Measurements from ENCODE around the gene MYD88.
"Not testable (repeated sequence)": the region's sequence is repeated elsewhere in the genome, so short reads cannot be mapped to it uniquely, and the experiment has no call there.

MYD88 gene

GRCh38 chr3:38127611-38128302 is 10.7 kb upstream of the MYD88 start:
- peaks cover 44% of the 10 kb centered on the region for H3K4me1 Mint-ChIP-seq (ENCODE audit: low read depth)
- H3K9me3 Mint-ChIP-seq = no peaks in the 10 kb centered on the region
- no peaks in the 10 kb centered on the region for H3K27me3 Mint-ChIP-seq
- intact Hi-C loops (cut with micrococcal nuclease) = no loop called here
- peak overlapping the region; percentile 20 for H3K27ac Mint-ChIP-seq
- H3K36me3 Mint-ChIP-seq (ENCODE audit: low read depth) = peaks cover 100% of the 10 kb centered on the region
- no peak overlapping the region for H3K4me3 Mint-ChIP-seq

DNA sequence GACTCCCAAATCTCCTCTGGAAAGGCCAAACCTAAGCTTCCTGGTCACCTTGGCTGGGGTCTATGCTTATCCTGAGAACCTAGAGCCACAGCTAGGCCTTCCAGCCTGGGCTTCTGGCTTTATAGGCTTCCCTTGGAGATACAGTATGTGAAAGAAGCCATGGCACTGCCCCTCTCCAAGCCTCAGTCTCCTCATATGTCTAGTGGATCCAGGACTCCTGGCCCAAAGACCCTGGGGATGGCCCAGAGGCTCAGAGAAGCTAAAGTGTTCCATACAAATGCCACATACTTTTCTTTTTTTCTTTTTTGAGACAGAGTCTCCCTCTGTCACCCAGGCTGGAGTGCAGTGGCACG is 10.2 kb upstream of the MYD88 start:
- H3K36me3 Mint-ChIP-seq (ENCODE audit: low read depth) = peaks cover 100% of the 10 kb centered on the region
- peaks cover 49% of the 10 kb centered on the region for H3K4me1 Mint-ChIP-seq (ENCODE audit: low read depth)
- no peak overlapping the region for H3K27ac Mint-ChIP-seq
- H3K4me3 Mint-ChIP-seq = no peak overlapping the region
- no peaks in the 10 kb centered on the region for H3K9me3 Mint-ChIP-seq
- H3K27me3 Mint-ChIP-seq = no peaks in the 10 kb centered on the region
- intact Hi-C loops (cut with micrococcal nuclease) = no loop called here

- intact Hi-C loops (cut with micrococcal nuclease) = no loop called here
- Mint-ChIP-seq H3K9me3 (no peaks in the 10 kb centered on the region), H3K27ac (no peak overlapping the region), H3K4me3 (no peak overlapping the region), H3K36me3 (ENCODE audit: low read depth) (peaks cover 100% of the 10 kb centered on the region), H3K4me1 (ENCODE audit: low read depth) (peaks cover 57% of the 10 kb centered on the region), H3K27me3 (no peaks in the 10 kb centered on the region)
Measured at GRCh38 chr3:38129058-38129457, 9.4 kb upstream of the MYD88 start.

- Mint-ChIP-seq H3K36me3 (ENCODE audit: low read depth) (peaks cover 98% of the 10 kb centered on the region), H3K27me3 (no peaks in the 10 kb centered on the region), H3K27ac (no peak overlapping the region), H3K4me3 (no peak overlapping the region), H3K4me1 (ENCODE audit: low read depth) (peaks cover 71% of the 10 kb centered on the region), H3K9me3 (no peaks in the 10 kb centered on the region)
- intact Hi-C loops (cut with micrococcal nuclease) = loop anchor here (5.0 kb wide), 1 partner anchor 102 kb away; no protein-coding TSS in a partner anchor
Measured at GRCh38 chr3:38130631-38131065, 7.8 kb upstream of the MYD88 start.

DNA sequence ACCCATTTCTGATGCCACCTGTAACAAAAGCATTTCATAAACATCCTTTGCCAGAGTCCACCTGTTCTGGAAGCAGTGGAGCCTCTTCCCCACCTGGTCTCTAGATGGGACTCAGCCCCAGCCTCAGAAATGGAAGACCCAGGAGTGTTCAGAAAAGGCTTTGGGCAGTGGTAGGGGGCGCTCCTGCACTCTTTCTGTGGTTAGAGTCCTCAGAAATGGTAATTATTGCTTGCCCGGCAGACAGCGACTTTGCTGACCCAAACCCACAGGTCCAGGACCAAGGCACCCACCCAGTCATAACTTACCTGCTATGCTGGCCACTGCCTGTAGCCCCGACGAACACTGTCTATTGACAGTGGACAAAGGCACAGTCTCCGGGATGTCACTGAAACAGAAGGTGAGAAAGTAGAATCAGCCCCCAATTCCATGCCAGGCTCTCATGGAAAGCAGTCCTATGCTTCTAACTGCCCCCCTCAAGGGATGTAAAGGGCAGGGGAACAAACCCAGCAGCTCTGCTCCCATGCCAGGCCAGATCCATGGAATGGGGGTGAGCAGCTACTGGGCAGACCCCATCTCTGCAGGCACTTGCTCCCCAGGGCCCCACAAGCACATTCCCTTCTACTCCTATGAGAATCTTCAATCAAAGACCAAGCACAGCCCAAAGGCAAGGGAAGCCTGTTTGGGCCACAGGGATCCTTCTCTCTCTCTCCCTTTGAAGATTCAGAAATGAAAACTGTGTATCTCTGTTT is 6.7 kb upstream of the MYD88 start:
- no peaks in the 10 kb centered on the region for H3K9me3 Mint-ChIP-seq
- no peaks in the 10 kb centered on the region for H3K27me3 Mint-ChIP-seq
- no peak overlapping the region for H3K27ac Mint-ChIP-seq
- no peak overlapping the region for H3K4me3 Mint-ChIP-seq
- peaks cover 95% of the 10 kb centered on the region for H3K36me3 Mint-ChIP-seq (ENCODE audit: low read depth)
- intact Hi-C loops (cut with micrococcal nuclease) = loop anchor here (5.0 kb wide), 1 partner anchor 101 kb away; no protein-coding TSS in a partner anchor
- peaks cover 80% of the 10 kb centered on the region for H3K4me1 Mint-ChIP-seq (ENCODE audit: low read depth)

GRCh38 chr3:38133209-38133556 is 5.3 kb upstream of the MYD88 start:
- Mint-ChIP-seq H3K27me3 (no peaks in the 10 kb centered on the region), H3K27ac (no peak overlapping the region), H3K9me3 (no peaks in the 10 kb centered on the region), H3K36me3 (ENCODE audit: low read depth) (peaks cover 88% of the 10 kb centered on the region), H3K4me1 (ENCODE audit: low read depth) (peaks cover 83% of the 10 kb centered on the region), H3K4me3 (no peak overlapping the region)
- intact Hi-C loops (cut with micrococcal nuclease) = loop anchor here (5.0 kb wide), 1 partner anchor 99 kb away; no protein-coding TSS in a partner anchor

GRCh38 chr3:38133557-38134405 is 4.7 kb upstream of the MYD88 start:
- no peak overlapping the region for H3K4me3 Mint-ChIP-seq
- H3K27ac Mint-ChIP-seq = no peak overlapping the region
- peaks cover 88% of the 10 kb centered on the region for H3K36me3 Mint-ChIP-seq (ENCODE audit: low read depth)
- H3K4me1 Mint-ChIP-seq (ENCODE audit: low read depth) = peaks cover 83% of the 10 kb centered on the region
- H3K27me3 Mint-ChIP-seq = no peaks in the 10 kb centered on the region
- intact Hi-C loops (cut with micrococcal nuclease) = loop anchor here (5.0 kb wide), 1 partner anchor 99 kb away; no protein-coding TSS in a partner anchor
- no peaks in the 10 kb centered on the region for H3K9me3 Mint-ChIP-seq

DNA sequence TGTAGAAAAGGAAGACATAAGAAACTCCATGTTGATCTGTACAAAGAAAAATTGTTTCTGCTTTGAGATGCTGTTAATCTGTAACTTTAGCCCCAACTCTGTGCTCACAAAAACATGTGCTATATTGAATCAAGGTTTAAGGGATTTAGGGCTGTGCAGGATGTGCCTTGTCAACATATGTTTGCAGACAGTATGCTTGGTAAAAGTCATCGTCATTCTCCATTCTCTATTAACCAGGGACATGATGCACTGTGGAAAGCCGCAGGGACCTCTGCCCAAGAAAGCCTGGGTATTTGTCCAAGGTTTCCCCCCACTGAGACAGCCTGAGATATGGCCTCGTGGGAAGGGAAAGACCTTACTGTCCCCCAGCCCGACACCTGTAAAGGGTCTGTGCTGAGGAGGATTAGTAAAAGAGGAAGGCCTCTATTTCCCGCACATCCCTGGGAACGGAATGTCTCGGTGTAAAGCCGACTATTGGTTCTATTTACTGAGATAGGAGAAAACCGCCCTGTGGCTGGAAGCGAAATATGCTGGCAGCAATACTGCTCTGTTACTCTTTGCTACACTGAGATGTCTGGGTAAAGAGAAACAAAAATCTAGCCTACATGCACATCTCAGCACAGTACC is 3.8 kb upstream of the MYD88 start:
- H3K27ac Mint-ChIP-seq, H3K4me3 Mint-ChIP-seq, H3K9me3 Mint-ChIP-seq, H3K27me3 Mint-ChIP-seq: not testable (repeated sequence)
- peaks cover 81% of the 10 kb centered on the region for H3K36me3 Mint-ChIP-seq (ENCODE audit: low read depth)
- peaks cover 78% of the 10 kb centered on the region for H3K4me1 Mint-ChIP-seq (ENCODE audit: low read depth)
- intact Hi-C loops (cut with micrococcal nuclease) = loop anchor here (5.0 kb wide), 3 partner anchors 98 to 1248 kb away; partner anchors contain the start of genes SLC25A38 and XYLB

- intact Hi-C loops (cut with micrococcal nuclease) = loop anchor here (5.0 kb wide), 2 partner anchors 212 to 1247 kb away; partner anchors contain the start of genes SLC25A38 and XYLB
- Mint-ChIP-seq H3K36me3 (ENCODE audit: low read depth) (peaks cover 76% of the 10 kb centered on the region), H3K4me1 (ENCODE audit: low read depth) (peaks cover 82% of the 10 kb centered on the region), H3K27ac (peak overlapping the region; percentile 98), H3K4me3 (peak overlapping the region; percentile 96)
- not testable (repeated sequence) for H3K27me3 Mint-ChIP-seq, H3K9me3 Mint-ChIP-seq
Measured at GRCh38 chr3:38135621-38136277, 2.7 kb upstream of the MYD88 start.

GRCh38 chr3:38136393-38136776 is 2.1 kb upstream of the MYD88 start:
- H3K36me3 Mint-ChIP-seq (ENCODE audit: low read depth) = peaks cover 76% of the 10 kb centered on the region
- H3K9me3 Mint-ChIP-seq = no peaks in the 10 kb centered on the region
- H3K4me3 Mint-ChIP-seq = peak overlapping the region; percentile 96
- H3K27ac Mint-ChIP-seq = peak overlapping the region; percentile 98
- intact Hi-C loops (cut with micrococcal nuclease) = loop anchor here (5.0 kb wide), 2 partner anchors 211 to 1246 kb away; partner anchors contain the start of genes SLC25A38 and XYLB
- H3K27me3 Mint-ChIP-seq = no peaks in the 10 kb centered on the region
- H3K4me1 Mint-ChIP-seq (ENCODE audit: low read depth) = peaks cover 82% of the 10 kb centered on the region

- Mint-ChIP-seq H3K4me3 (peak within 1 kb of the TSS; percentile 96), H3K27ac (peak within 1 kb of the TSS; percentile 98), H3K9me3 (no peaks in the 10 kb centered on the region), H3K36me3 (ENCODE audit: low read depth) (peaks cover 76% of the 10 kb centered on the region), H3K4me1 (ENCODE audit: low read depth) (peaks cover 82% of the 10 kb centered on the region), H3K27me3 (no peaks in the 10 kb centered on the region)
- intact Hi-C loops (cut with micrococcal nuclease) = loop anchor here (1.0 to 5.0 kb wide), 3 partner anchors 28 to 1245 kb away; partner anchors contain the start of genes OXSR1, SLC25A38 and XYLB
Measured at GRCh38 chr3:38136777-38137614, 1.5 kb upstream of the MYD88 start, which contains the start of gene ACAA1. Gene ACAA1, minus strand, starts transcription at chr3:38137127. Its CDS starts 92 bp downstream, at chr3:38137035.
